Vagina (tissue), 2 donors: ENCODE measurements around the gene SLC6A3.

Experiments
- CTCF ChIP-seq, 3 experiments: fragments of 450-650 bp in 2 of 3; fragments of 200-600 bp in 1 of 3; sonication (generic) in 1 of 3; IDR thresholded peaks; one replicate each; pipeline ENCODE4 v1.5.1; 2017 to 2019; ENCODE audit warnings: antibody characterized with exemption in 3 of 3, mild to moderate bottlenecking in 2 of 3, moderate library complexity in 2 of 3
- POLR2AphosphoS5 ChIP-seq, 2 donors: sonication (generic); formaldehyde crosslinking; IDR thresholded peaks; one replicate each; pipeline ENCODE4 v1.9.0; 2017; ENCODE audit warnings: antibody characterized with exemption in 2 of 2, mild to moderate bottlenecking in 2 of 2, low read depth in 1 of 2; ENCODE audit not compliant: insufficient read depth in 1 of 2

- TF ChIP-seq CTCF (IDR thresholded peaks at IDR 0.05) (no peak), POLR2AphosphoS5 (IDR thresholded peaks at IDR 0.05; ENCODE audit: insufficient read depth in 1 of 2, low read depth in 1 of 2) (no peak)
Measured at GRCh38 chr5:1371218-1371971, 73.8 kb downstream of the SLC6A3 start.
